GM21619 (cell line): Measurements from ENCODE around the gene ZNF860.
A peak's percentile ranks its signal among the peaks of the same experiment; 100 is the strongest.

Experiments used
- ATAC-seq: cut with Tn5 transposase; IDR thresholded peaks from one replicate; pipeline ENCODE4 v1.9.1; 2021; ENCODE audit not compliant: unreplicated experiment

The ZNF860 gene

DNA sequence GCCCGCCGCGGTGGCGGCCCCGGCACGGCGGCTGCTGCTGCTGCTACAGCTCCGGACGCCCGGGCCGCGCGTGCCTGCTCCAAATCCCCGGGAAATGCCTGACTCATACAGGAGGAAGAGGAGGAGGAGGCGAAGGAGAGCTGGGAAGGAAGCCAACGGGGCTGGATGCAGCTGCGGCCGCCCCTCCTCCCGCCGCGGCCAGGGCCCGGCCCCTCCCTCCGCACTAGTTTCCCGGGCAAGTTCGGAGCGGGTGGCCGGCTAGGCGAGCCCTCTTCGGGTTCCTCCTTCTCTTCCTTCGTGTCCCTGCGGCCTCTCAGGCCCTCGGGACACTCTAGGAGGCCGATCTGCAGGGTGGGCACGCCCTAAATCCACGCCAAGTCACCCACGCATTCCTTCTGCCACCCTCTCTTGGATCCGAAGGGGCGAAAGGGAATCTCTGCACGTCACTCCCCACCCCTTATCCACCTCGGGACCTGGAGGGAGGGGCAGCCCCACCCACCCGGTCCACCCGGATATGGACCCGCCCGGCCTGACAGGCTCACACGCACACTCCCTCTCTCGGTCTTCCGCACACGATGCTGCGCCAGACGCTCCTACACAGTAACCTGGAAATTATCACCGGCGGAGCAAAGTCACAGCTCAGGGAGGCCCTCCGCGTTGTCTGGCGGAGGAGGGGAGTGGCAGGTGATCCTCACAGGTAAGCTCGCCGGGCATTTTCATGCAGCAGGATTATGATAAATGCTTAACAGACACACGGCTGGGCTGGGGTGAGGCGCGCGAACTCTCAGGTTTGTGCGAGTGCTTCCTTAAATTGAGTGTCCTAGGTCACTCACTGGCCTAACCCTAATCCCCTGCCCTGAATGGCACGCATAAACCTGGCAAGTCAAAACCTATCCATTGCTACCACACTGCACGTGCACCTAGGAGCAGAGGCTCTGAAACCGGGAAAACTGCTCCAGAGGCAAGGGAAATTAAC, at the start of gene ZNF860, which contains the start of gene OSBPL10:
ZNF860 (plus strand) TSS at position 545 of the 976 bp plus-strand sequence. CDS start 7,330 bp downstream, outside the sequence.
OSBPL10 (minus strand) TSS at position 57 of the 976 bp plus-strand sequence. CDS start 83 bp downstream, outside the sequence.
- peak; percentile 23 for ATAC-seq

DNA sequence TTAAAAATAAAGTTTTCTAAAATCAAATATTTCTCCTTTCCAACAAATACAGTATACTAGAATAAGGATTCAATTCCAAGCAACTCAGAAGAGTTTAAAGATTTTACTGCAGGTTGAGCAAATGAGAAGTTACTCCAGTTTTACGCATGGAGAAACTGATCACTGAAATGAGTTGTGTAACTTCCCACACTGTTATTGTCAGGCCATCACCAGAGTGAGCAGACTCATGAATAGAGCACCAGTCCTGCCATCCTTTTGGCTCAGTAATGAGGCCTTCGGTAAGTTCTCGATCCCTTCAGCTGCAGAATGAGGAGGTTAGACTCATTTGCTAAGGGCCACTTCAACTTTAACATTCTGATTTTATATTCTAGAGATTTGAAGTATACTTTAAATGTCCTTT, 48.6 kb upstream of the ZNF860 start:
- ATAC-seq, result no peak

DNA sequence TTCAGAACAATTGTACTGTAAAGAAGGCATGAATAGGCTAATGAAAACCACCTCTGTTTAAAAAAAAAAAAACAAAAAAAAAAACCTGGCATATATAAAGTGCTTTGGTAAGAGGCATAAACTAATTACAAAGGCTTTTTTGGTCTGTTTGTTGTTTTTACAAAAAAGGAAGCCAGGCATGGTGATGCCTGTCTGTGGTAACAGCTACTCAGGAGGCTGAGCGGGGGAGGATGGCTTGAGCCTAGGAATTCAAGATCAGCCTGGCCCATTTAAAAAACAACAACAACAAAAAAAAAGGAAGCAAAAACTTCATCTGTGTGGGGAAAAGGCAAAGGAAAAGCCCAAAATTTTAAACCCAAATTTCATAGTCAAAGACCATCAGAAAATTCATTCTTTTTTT, 47.5 kb upstream of the ZNF860 start:
- ATAC-seq, result no peak

DNA sequence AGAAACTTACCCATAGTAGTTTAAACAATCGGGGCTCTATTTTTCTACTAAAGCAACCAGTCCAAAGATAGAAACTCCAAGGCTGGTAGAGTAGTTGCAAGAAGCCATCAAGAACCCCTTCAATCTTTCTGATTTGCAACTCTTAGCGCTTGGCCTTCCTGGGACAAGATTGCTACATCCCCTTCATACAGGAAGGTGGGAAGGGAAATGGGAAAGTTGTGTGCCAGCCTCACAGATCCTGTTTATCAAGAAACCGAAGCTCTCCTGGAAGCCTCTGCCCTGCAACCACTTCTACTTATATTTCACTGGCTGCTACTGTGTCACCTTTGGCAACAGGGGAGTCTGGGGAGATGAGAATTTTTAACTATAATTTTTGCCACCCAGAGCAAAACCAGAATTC, 46.7 kb upstream of the ZNF860 start:
- ATAC-seq, result no peak

DNA sequence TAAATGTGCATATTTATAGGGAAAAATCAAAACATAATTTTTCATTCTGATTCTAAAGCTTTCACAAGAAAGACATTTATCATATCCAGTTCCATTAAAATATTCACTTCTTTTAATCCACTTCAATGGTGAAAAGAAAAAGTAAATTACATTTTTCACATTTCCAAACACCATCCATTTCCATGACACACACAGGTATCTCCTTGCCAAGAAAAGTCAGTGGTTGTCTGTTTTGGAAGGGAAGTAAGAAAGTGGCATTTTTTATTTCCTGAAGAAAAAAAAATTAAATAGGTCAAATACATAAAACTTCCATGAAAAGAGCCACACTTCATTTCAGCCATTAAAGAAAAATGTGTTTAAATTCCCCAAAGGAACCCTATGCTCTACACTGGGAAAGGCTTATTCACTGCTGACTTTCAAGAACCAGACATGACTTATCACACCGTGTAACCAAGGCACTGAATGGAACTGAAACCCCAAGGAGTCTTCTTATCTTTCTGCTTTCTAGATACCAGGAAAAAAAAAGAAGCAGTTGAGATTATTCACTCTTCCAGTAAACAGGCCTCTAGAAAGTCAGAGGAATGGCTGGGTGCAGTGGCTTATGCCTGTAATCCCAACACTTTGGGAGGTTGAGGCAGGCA, 45.0 kb upstream of the ZNF860 start:
- no peak for ATAC-seq

DNA sequence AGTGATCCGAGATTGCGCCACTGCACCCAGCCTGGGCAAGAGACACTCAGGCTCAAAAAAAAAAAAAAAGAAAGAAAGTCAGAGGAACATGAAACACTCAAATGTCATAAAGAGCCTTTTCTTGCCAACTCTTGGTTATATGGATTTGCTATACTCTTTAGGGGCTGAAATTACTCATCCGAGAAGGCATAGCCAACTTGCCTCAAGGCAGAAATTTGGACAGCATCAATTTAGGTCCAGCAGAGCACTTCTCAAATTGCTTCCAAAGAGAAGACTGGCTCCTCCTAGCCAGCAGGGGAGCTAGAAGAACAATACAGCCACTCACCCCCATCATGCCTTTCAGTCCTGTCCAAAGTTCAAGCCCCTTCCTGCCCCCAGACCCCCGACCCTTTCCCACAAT, 44.3 kb upstream of the ZNF860 start:
- ATAC-seq, result no peak

DNA sequence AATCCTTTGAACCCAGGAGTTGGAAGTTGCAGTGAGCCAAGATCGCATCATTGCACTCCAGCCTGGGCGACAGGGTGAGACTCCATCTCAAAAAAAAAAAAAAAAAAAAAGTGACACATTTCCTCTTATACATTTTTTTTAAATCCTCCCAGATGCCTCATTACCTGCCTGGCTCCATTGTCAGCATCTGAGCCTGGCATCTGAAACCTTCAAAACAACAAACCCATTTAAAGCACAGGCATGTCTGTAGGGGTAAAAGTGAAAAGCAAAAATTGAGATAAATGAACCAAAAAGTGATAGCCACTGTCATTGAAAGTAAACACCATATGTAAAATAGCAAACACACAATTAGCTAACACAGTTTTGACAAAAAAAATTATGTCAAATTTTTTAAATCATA, 39.1 kb upstream of the ZNF860 start:
- ATAC-seq, result no peak

DNA sequence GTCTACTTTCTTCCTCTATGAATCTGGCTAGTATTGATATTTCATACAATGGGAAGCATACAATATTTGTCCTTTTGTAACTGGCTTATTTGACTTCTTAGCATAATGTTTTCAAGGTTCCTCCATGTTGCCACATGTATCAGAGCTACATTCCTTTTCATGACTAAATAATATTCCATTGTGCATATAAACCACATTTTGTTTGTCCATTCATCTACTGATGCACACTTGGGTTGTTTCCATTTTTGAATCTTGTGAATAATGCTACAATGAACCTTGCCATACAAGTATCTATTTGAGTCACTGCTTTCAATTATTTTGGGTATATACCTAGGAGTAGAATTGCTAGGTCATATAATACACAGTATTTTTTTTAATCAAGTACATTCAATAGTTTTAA, 38.5 kb upstream of the ZNF860 start:
- ATAC-seq, result no peak

DNA sequence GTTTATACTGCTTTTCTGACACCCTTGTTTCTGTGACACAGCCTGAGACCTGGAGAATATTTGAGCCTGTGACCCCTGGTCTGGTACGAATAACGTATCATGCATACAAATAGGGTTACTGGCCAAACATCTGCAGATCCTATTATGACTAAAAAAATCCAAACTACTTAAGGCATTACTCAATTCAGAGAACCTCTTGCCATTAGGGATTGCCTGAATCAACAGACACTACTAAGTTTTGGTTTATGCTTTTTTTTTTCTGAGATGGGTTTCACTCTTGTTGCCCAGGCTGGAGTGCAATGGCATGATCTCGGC, 35.9 kb upstream of the ZNF860 start:
- ATAC-seq, result no peak

DNA sequence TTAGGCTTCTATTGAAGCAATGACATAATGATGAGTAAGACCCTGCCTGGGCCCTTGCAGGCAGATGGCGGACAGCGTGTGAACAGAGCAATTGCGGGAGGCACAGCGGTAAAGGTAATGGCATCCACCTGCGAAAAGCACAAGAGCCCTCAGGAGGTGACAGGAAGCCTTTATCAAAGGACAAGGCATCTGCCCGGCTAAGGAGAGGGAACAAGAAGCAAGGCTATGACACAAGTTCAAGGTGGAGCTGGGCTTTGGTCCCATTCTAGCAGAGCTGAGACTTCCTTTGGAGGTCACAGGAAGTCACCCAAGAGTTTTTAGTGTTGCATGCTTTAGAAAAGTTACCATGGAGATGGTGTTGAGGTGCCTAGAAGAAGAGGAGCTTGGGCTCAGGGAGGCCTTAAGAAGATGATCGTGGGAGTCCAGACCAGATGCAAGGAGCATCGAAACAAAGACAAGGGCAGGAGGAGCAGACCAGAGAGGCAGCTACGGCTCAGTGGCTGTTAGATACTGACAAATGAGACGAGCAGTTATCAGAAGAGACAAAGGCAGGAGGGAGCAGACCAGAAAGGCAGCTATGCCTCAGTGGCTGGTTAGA, 35.0 kb upstream of the ZNF860 start:
- ATAC-seq, result peak; percentile 37

DNA sequence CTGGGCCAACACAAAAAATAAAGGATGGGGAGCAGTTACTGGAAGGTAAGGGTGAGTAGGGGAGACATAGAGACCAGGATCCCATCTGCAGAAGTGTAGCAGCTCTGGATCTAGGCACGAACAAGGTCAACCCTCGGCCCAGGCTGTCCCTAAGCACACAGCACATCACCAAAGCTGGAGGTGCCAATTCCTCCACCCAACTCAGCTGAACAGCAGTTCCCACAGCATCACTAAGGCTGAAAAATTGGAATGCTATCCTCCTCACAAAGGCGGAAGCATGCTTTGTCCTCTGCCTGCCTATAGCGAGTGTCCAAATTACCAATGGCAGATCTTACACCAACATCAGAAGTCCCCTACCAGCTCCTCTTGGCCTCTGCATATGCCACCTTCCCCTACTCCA, 34.4 kb upstream of the ZNF860 start:
- ATAC-seq, result no peak

DNA sequence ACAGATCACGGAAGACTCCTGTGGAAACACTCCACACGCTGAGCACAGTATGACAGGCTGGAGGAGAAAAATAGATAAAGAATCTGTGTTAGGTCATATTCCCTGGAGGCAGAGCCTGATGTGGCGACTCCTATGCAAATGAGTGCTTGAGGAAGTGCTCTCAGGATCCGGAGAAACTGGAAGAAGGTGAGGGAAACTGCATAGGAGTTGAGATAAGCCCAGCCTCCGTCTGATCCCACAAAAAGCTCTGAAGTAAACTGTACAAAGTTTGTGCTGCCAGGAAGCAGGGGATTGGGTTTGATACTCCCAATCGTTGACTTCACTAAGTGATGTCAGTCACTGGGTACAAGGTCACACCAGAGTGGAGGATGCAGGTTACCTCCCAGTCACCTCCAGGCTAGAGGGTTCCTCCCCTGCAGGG, 33.9 kb upstream of the ZNF860 start:
- ATAC-seq, result no peak

DNA sequence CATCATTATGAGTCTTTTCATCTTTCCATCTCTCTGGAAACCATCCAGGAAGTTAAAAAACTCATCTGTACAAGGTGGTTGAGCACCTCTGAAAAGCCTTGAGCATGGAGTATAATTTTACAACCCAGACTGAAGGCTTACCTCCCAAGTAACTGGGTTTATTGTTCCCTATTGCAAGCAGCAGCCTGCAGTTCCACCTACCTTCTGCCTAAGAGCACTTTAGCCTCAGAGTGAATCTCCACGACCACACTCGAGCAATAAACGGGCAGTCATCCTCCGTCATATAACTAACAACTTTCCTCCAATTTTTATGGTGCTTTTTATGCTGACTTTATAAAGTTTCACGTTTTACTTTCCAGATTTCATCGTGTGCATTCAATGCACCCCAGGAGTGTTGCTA, 33.3 kb upstream of the ZNF860 start:
- ATAC-seq, result no peak

DNA sequence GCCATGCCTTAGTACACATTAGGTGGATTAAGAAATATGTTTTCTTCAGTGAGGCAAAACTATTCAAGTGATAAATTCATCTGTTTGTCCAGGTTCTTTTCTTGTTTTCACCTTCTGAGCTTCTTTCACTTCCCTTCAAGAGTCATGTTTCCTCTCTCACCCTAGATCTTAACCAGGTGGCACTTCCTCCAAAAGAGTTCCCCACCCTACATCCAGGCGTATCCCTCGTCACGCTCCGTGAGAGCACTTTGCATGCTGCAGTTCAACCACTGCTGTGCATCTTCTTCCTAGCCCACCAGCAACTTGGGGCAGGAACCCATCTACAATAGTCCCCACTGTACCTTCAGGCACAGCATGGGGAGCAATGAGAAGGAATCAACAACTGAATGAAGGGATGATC, 29.3 kb upstream of the ZNF860 start:
- peak; percentile 91 for ATAC-seq

DNA sequence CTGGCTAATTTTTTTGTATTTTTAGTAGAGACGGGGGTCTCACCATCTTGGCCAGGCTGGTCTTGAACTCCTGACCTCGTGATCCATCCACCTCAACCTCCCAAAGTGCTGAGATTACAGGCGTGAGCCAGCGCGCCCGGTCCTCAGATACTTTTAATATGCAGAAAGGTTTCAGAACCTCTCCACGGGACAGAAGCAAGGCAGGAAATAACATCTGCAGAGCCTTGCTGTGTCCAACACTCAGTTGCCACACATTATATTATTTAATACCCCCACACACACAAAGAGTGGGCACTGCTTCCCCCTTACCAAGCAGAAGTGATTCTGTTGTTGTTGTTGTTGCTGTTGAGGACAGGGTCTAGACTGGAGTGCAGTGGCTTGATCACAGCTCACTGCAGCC, 28.5 kb upstream of the ZNF860 start:
- no peak for ATAC-seq

DNA sequence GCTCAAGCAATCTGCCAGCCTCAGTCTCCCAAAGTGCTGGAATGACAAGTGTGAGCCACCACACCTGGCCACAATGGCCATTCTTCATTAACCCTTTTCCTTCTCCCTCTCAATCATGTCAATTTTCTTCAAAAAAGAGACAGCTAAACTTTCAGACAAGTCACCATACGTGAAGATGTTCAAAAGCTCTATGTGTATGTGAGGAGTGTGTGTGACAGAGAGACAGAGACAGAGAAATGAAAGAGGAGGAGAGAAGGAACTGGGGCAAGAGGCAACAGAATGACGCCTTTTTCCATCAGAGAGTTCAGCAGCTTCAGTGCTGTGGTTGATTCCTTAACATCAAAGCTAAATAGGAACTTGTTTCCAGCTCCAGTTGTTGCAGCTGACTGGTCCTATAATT, 27.9 kb upstream of the ZNF860 start:
- no peak for ATAC-seq

DNA sequence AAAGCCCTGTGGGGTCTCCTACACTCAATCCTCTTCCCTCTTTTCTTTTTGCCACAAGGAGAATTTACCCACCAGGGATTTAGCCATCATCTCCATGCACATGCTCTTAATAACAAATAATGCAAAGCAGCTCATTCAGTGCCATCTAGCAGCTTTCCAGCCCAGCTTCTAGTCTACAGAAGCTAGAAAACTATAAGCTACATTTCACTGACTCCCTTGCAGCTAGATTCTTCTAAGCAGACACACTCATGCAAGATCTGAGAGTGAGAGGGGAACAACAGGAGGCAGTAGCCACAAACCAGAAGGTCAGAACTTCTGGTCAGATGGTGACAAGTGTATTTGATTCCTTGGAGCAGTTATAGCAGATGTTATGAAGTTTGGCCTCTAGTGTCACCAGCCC, 26.0 kb upstream of the ZNF860 start:
- no peak for ATAC-seq

DNA sequence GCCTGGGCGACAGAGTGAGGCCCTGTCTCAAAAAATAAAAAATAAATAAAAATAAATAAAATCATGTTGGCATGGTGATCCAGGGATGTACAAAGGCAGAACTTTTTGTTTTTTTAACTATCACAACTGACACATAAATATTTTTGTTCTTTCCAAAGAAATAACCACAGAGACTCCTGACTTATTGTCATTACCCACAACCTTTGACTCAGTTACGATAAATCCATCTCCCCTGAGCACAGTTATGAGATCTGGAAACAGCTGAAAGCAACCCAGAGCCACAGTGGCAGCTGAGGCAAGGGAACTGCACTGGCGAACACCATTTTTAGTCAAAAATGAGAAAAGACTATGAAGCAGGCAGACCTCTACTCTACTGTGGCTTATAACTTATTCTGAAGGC, 24.4 kb upstream of the ZNF860 start:
- no peak for ATAC-seq

DNA sequence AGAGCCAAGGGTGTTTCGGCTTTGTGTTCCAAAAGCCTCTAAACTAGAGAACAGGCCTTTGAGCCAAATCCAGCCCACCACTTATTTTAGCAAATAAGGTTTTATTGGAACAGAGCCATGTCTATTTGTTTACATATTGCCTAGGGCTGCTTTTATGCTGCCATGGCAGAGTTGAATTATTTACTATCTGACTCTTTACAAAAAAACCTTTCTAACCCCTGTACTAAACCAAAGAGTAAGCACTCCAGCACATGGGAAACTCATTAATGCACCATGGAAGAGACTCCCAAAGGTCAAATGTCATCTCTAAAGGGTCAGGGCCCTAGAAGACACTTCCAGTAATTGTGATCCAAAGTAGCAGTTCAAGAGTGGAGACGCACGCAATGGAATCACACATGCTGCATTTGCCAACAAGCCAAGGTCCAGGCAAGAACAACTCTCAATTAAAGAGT, 22.8 kb upstream of the ZNF860 start:
- ATAC-seq, result no peak

DNA sequence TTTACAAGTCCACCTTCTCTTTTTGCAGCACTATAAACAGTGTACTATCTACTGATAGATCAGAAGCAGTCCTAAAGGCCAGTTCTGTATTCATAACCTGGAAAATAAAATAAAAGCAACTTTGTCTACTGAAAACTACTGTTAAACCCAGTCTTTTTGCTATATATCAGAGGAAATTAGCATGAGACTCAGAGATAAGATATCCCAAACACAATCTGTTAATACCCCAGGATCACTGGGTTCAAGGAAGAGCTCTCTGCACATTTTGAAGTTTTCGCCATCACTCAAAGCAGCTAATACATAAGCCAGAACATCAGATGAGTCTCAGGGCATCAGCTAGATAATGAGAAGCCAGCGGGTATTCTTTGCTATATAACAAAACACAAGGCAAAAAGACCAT, 22.3 kb upstream of the ZNF860 start:
- no peak for ATAC-seq

DNA sequence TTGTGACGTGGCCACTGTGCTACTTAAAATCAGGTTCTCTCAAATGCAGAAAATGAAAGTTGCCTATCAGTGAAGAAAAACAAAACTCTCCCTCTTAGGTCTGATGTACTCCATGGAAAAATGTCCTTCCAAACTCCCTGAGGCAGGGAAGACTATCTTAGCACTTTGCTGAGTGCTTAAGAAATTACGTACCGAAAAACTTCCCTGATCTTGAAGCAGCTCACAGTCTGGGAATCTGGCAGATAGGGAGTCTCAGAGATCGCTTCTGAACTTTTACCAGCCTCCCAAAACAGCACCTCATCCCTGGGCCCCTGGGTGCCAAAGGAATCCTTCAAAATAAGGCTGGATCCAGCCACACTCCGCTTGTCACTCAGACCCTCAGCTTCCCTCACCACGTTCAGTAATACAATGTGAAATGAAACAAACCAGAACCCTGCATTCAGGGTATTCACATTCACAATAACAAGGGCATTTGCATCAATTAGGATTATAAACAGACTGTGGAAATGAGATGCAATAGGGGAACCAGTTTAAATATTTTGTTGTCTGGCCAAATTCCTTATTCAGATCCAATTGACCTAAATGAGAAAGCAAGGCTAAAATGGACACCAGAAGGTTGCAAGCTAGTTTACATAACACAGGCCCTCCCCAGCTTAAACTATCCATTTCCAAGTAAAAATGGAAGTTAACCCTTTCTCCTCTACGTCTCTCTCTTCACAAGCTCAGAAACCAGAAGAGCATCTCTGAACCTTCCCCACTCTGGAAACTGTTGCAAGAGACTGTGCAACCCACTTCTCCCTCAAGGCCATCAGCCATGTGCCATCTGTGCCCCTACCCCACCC, 21.4 kb upstream of the ZNF860 start:
- peak; percentile 37 for ATAC-seq
